Measurements from ENCODE around the gene SALL2. TPM values are rescaled to one million over a fixed set of nuclear protein-coding genes. Genes with fewer than 3 reads are reported as not detected.
A peak's percentile ranks its signal among the peaks of the same experiment; 100 is the strongest.

SALL2 gene
- total RNA-seq, 5 donors from 2014 or later (not counting 1 experiment from before 2014, with no cell fraction given), result 3.3 to 5.8 (median 4.6) TPM

DNA sequence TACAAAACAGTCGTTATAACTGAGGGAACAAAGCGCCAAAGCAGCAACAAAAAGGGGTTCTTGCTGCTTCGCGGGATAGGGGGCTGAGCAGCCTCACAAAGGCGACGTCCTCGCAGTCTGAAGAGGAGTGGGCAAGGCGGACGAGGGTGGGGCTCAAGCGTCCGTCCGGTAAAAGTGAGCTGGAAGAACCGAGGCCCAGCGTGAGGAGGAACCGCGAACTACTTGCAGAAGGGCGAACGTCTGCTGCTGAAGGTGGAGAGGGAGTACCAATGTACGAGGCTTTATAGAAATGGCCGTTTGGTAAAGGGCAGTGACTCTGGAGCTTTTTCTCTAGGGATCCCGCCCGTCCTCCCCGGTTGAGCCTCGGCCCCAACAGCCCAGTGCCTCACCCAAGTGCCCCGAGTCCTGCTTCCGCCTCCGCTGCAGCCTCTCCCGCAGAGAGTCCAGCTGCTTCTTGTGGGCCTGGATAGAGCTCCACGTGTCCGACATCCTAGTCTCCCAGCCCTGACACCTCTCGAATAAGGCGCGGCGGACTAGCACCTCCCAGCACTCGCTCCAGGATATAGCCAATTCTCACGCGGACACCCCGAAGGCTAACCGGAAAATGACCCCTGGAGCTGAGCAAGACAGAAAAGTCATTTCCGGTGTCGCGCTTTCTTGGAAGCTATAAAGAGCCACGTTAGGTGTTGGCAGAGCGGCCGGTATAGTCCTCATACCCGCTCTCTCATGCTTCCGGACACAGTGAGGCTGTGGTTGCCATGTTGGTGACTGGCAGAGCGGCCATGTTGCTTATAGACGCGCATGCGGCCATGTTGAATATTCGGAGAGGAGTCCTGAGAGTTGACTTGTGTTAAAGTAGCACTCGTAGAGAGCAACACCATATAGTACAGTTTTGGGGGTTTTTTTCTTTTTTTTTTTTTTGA lies 15.2 kb downstream of the SALL2 start, which contains the start of gene METTL3:
Gene METTL3, minus strand, starts transcription at position 606 of the 923 bp plus-strand sequence. Its CDS starts 117 bp downstream, at position 489.
- Mint-ChIP-seq H3K9me3 (no peaks in the 10 kb centered on the region), H3K36me3 (peaks cover 8% of the 10 kb centered on the region), H3K4me3 (peak within 1 kb of the TSS; percentile 98 to 99 (median 99)), H3K27ac (peak within 1 kb of the TSS; percentile 96 to 98), H3K4me1 (peaks cover 40 to 45% (median 41%) of the 10 kb centered on the region in 3 donors), H3K27me3 (no peaks in the 10 kb centered on the region)
- peak; percentile 84 to 98 (median 95) for DNase-seq
- ChIA-PET CTCF (interaction anchor here (0.6 to 1.7 kb wide), 15 partner anchors 10 to 81 kb away, joined by 3 to 23 read pairs (median 7); partner anchors contain the start of genes RAB2B (in 2 of the 2), TOX4 (in 2 of the 2), CHD8 (in 1 of the 2) and SALL2 (in 1 of the 2)), POLR2A (interaction anchor here (0.5 to 1.5 kb wide), 7 partner anchors 12 to 74 kb away, joined by 3 to 10 read pairs (median 5); partner anchors contain the start of genes CHD8 (in 1 of the 2) and SALL2 (in 1 of the 2))
- peak; percentile 99 to 100 (median 100) for ATAC-seq (replicated peaks in 1 of 4)
- peaks cover 0 to 2% of the 10 kb centered on the region in 2 experiments for H3K27me3 ChIP-seq (replicated peaks in 1 of 2; ENCODE audit: control insufficient read depth in 2 of 2, extremely low read depth in 1 of 2, insufficient read depth in 2 of 2, low read length in 1 of 2)
- H3K27ac ChIP-seq (ENCODE audit: low read length), result peak within 1 kb of the TSS; percentile 85
- WGBS (ENCODE audit: insufficient coverage), result under 1% methylated on average over 47 of the region's 53 CpGs
- no peaks in the 10 kb centered on the region for H3K9me3 ChIP-seq
- peaks cover 0 to 10% of the 10 kb centered on the region in 2 donors for H3K36me3 ChIP-seq (ENCODE audit: control insufficient read depth in 2 of 2, extremely low read depth in 1 of 2, insufficient read depth in 1 of 2, low read length in 1 of 2)
- H3K4me3 ChIP-seq (ENCODE audit: control insufficient read depth in 1 of 2, extremely low read depth in 1 of 2, low read length in 1 of 2), result peak within 1 kb of the TSS; percentile 78 to 89
- H3K4me1 ChIP-seq (ENCODE audit: control insufficient read depth in 1 of 2, extremely low read depth in 1 of 2, insufficient read depth in 2 of 2, low read length in 2 of 2), result peaks cover 14 to 25% of the 10 kb centered on the region in 2 experiments

DNA sequence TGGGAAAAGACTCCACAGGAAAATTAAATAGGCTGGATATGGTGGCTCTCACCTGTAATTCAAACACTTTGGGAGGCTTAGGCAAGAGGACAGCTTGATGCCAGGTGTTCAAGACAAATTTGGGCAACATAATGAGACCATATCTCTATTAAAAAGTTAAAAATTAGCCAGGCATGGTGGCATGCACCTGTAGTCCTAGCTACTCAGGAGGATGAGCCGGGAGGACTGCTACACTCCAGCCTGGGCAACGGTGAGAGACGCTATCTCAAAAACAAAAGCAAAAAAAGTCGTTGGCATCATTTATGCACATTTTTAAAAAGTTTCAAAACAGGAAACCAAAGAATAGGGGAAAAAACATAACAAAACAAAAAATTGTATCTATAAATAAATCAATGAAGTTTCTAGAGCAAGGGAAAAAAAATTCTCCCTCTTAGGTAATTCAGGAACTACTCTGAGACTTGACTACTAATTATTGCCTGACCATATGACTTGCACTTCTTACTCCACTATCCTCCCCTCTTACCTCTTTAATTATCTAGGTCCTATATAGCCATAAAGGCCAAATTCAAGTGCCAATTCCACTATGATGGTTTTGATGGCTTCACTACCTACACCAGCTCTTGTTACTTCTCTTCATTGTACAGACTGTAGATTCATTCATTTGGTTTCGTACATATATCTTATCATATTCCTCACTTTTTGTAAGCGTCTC lies 16.6 kb downstream of the SALL2 start:
- Histone ChIP-seq H3K27me3 (replicated peaks in 1 of 2; ENCODE audit: control insufficient read depth in 2 of 2, extremely low read depth in 1 of 2, insufficient read depth in 2 of 2, low read length in 1 of 2) (no peaks in the 10 kb centered on the region), H3K27ac (ENCODE audit: low read length) (no peak overlapping the region), H3K36me3 (ENCODE audit: control insufficient read depth in 2 of 2, extremely low read depth in 1 of 2, insufficient read depth in 1 of 2, low read length in 1 of 2) (peaks cover 0 to 10% of the 10 kb centered on the region in 2 donors), H3K9me3 (no peaks in the 10 kb centered on the region), H3K4me1 (ENCODE audit: control insufficient read depth in 1 of 2, extremely low read depth in 1 of 2, insufficient read depth in 2 of 2, low read length in 2 of 2) (peaks cover 14 to 29% of the 10 kb centered on the region in 2 experiments), H3K4me3 (ENCODE audit: control insufficient read depth in 1 of 2, extremely low read depth in 1 of 2, low read length in 1 of 2) (no peak overlapping the region)
- ChIA-PET CTCF (interaction anchor here (0.7 to 2.7 kb wide), 4 partner anchors 11 to 33 kb away, joined by 3 to 16 read pairs (median 8); partner anchors contain the start of genes RAB2B (in 1 of the 2) and TOX4 (in 1 of the 2)), POLR2A (interaction anchor here in 1 of 2 donors (0.6 kb wide), 2 partner anchors 38 to 50 kb away, joined by 3 to 16 read pairs; no protein-coding TSS in a partner anchor)
- Mint-ChIP-seq H3K27me3 (no peaks in the 10 kb centered on the region), H3K4me3 (peak overlapping the region; percentile 98 to 99 (median 99)), H3K36me3 (peaks cover 8% of the 10 kb centered on the region), H3K27ac (peak overlapping the region; percentile 96 to 98), H3K9me3 (no peaks in the 10 kb centered on the region), H3K4me1 (peaks cover 50 to 55% (median 52%) of the 10 kb centered on the region in 3 donors)
- ATAC-seq (replicated peaks in 1 of 4) (no peak), DNase-seq (no peak)
- 51% methylated on average over 2 of the region's 6 CpGs for WGBS (ENCODE audit: insufficient coverage)

DNA sequence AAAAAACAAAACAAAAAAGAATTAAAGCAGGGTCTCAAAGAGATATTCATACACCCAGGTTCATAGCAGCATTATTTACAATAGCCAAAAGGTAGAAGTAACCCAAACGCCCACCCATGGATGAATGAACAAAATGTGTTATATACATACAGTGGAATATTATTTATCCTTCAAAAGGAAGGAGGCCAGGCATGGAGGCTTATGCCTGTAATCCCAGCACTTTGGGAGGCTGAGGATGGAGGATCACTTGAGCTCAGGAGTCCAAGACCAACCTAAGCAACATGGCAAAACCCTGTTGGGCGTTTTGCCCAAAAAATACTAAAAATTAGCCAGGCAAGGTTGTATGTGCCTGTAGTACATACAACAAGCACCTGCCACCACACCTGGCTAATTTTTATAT lies 19.6 kb downstream of the SALL2 start:
- ChIA-PET CTCF (no interaction called here), POLR2A (interaction anchor here in 1 of 2 donors (0.6 kb wide), 1 partner anchor 52 kb away, joined by 4 read pairs; no protein-coding TSS in a partner anchor)
- H3K36me3 ChIP-seq (ENCODE audit: control insufficient read depth in 2 of 2, extremely low read depth in 1 of 2, insufficient read depth in 1 of 2, low read length in 1 of 2), result peaks cover 0 to 32% of the 10 kb centered on the region in 2 donors
- Mint-ChIP-seq H3K4me1 (peaks cover 47 to 55% (median 53%) of the 10 kb centered on the region in 3 donors), H3K9me3 (no peaks in the 10 kb centered on the region), H3K36me3 (peaks cover 21% of the 10 kb centered on the region), H3K4me3 (no peak overlapping the region), H3K27ac (no peak overlapping the region), H3K27me3 (no peaks in the 10 kb centered on the region)
- no CpG with 5 or more reads among the region's 2 CpGs for WGBS (ENCODE audit: insufficient coverage)
- no peak overlapping the region for H3K27ac ChIP-seq (ENCODE audit: low read length)
- H3K4me1 ChIP-seq (ENCODE audit: control insufficient read depth in 1 of 2, extremely low read depth in 1 of 2, insufficient read depth in 2 of 2, low read length in 2 of 2), result peaks cover 12 to 24% of the 10 kb centered on the region in 2 experiments
- DNase-seq (no peak), ATAC-seq (replicated peaks in 1 of 4) (no peak)
- no peaks in the 10 kb centered on the region for H3K9me3 ChIP-seq
- H3K27me3 ChIP-seq (replicated peaks in 1 of 2; ENCODE audit: control insufficient read depth in 2 of 2, extremely low read depth in 1 of 2, insufficient read depth in 2 of 2, low read length in 1 of 2), result no peaks in the 10 kb centered on the region
- H3K4me3 ChIP-seq (ENCODE audit: control insufficient read depth in 1 of 2, extremely low read depth in 1 of 2, low read length in 1 of 2), result no peak overlapping the region

DNA sequence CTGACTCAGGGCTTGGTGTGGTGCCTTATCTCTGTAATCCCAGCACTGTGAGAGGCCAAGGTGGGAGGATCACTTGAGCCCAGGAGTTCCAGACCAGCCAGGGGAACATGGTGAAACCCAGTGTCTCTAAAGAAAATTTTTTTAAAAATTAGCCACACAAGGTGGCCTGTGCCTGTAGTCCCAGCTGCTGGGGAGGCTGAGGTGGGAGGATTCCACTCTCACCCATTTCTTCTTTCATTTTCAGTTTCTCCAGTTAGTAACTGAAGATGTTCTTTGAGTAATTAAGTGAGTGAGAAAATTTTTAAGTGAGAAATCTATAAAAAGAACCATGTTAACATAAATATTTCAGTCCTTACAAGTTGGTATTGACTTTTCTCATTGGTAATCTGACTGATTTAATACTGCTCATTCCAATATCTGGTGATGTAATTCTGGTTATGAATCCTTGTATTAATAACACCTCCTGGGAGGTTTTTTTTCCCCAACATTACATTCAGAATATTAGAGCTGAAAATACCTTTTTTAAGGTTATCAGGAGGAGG lies 21.1 kb downstream of the SALL2 start:
- H3K9me3 ChIP-seq, result no peaks in the 10 kb centered on the region
- peaks cover 44 to 55% (median 45%) of the 10 kb centered on the region in 3 donors for H3K4me1 Mint-ChIP-seq
- peaks cover 7 to 17% of the 10 kb centered on the region in 2 experiments for H3K4me1 ChIP-seq (ENCODE audit: control insufficient read depth in 1 of 2, extremely low read depth in 1 of 2, insufficient read depth in 2 of 2, low read length in 2 of 2)
- H3K27ac Mint-ChIP-seq, result peak overlapping the region; percentile 55 to 74
- no peaks in the 10 kb centered on the region for H3K27me3 Mint-ChIP-seq
- H3K4me3 Mint-ChIP-seq, result peak overlapping the region in 1 of 3 donors; percentile 13
- peak overlapping the region; percentile 21 for H3K27ac ChIP-seq (ENCODE audit: low read length)
- peaks cover 0 to 46% of the 10 kb centered on the region in 2 donors for H3K36me3 ChIP-seq (ENCODE audit: control insufficient read depth in 2 of 2, extremely low read depth in 1 of 2, insufficient read depth in 1 of 2, low read length in 1 of 2)
- peaks cover 28% of the 10 kb centered on the region for H3K36me3 Mint-ChIP-seq
- H3K9me3 Mint-ChIP-seq, result no peaks in the 10 kb centered on the region
- ChIA-PET POLR2A (interaction anchor here in 1 of 2 donors (0.6 kb wide), 1 partner anchor 10 kb away, joined by 3 read pairs; no protein-coding TSS in a partner anchor), CTCF (interaction anchor here in 1 of 2 donors (0.5 to 1.0 kb wide), 3 partner anchors 20 to 28 kb away, joined by 3 to 4 read pairs (median 3); partner anchors contain the start of genes RAB2B and TOX4)
- H3K4me3 ChIP-seq (ENCODE audit: control insufficient read depth in 1 of 2, extremely low read depth in 1 of 2, low read length in 1 of 2), result no peak overlapping the region
- ATAC-seq (replicated peaks in 1 of 4) (peak in 1 of 4 experiments; percentile 51), DNase-seq (no peak)
- H3K27me3 ChIP-seq (replicated peaks in 1 of 2; ENCODE audit: control insufficient read depth in 2 of 2, extremely low read depth in 1 of 2, insufficient read depth in 2 of 2, low read length in 1 of 2), result no peaks in the 10 kb centered on the region

DNA sequence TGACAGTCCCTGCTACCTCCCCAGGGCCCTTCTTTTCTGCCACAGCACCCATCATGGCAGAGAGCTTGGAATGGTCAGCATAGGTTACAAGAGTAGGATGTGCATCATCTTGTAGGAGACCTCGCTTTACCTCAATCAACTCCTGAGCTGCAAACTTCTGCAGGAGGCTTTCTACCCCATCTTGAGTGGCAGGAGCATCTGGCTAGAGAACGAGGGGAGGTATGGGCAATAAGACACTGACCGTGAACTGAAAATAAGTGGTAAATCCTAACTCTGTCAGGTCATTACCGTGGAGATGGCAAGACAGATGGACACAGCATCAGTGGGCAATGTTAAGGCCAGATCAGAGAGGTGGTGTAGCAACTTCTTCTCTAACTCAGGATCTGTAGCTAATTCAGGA lies 22.8 kb downstream of the SALL2 start:
- ChIA-PET CTCF (no interaction called here), POLR2A (interaction anchor here in 1 of 2 donors (0.5 kb wide), 1 partner anchor 53 kb away, joined by 4 read pairs; no protein-coding TSS in a partner anchor)
- H3K27ac Mint-ChIP-seq, result peak overlapping the region in 1 of 2 donors; percentile 76
- H3K36me3 ChIP-seq (ENCODE audit: control insufficient read depth in 2 of 2, extremely low read depth in 1 of 2, insufficient read depth in 1 of 2, low read length in 1 of 2), result peaks cover 0 to 64% of the 10 kb centered on the region in 2 donors
- no peak overlapping the region for H3K4me3 ChIP-seq (ENCODE audit: control insufficient read depth in 1 of 2, extremely low read depth in 1 of 2, low read length in 1 of 2)
- DNase-seq, result no peak
- peaks cover 6 to 12% of the 10 kb centered on the region in 2 experiments for H3K4me1 ChIP-seq (ENCODE audit: control insufficient read depth in 1 of 2, extremely low read depth in 1 of 2, insufficient read depth in 2 of 2, low read length in 2 of 2)
- ATAC-seq (replicated peaks in 1 of 4), result no peak
- peaks cover 43% of the 10 kb centered on the region for H3K36me3 Mint-ChIP-seq
- no peaks in the 10 kb centered on the region for H3K27me3 Mint-ChIP-seq
- no peak overlapping the region for H3K27ac ChIP-seq (ENCODE audit: low read length)
- H3K27me3 ChIP-seq (replicated peaks in 1 of 2; ENCODE audit: control insufficient read depth in 2 of 2, extremely low read depth in 1 of 2, insufficient read depth in 2 of 2, low read length in 1 of 2), result no peaks in the 10 kb centered on the region
- H3K4me3 Mint-ChIP-seq, result no peak overlapping the region
- no peaks in the 10 kb centered on the region for H3K9me3 ChIP-seq
- WGBS (ENCODE audit: insufficient coverage), result 100% methylated on average over 2 of the region's 4 CpGs
- H3K9me3 Mint-ChIP-seq, result no peaks in the 10 kb centered on the region
- H3K4me1 Mint-ChIP-seq, result peaks cover 42 to 54% (median 45%) of the 10 kb centered on the region in 3 donors
